Measurements from ENCODE around the gene FLRT1. TPM values are rescaled to one million over a fixed set of nuclear protein-coding genes. Genes with fewer than 3 reads are reported as not detected.

The FLRT1 gene
- total RNA-seq, 1 donor from 2014 or later, result not detected

DNA sequence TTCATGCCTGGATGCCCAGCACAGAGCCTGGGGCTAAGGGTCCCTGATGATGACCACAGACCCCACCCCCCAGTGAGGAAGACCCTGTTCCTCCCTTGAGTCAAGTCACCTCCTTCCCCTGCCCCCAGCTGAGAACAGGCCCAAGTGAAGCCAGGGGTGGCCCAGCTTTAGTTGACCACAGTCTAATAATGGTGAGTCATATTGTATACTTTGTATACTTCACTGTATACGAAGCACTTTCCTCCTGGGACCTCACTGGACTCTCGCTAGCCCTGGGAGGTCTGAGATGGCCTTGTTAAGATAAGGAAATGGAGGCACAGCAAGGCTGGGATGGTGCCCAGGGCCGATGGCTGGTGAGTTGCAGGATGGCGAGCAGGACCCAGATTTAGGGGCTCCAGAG lies 3.7 kb upstream of the FLRT1 start:
- no peak for DNase-seq (ENCODE audit: low read depth)
- TF ChIP-seq, protein P1, sequence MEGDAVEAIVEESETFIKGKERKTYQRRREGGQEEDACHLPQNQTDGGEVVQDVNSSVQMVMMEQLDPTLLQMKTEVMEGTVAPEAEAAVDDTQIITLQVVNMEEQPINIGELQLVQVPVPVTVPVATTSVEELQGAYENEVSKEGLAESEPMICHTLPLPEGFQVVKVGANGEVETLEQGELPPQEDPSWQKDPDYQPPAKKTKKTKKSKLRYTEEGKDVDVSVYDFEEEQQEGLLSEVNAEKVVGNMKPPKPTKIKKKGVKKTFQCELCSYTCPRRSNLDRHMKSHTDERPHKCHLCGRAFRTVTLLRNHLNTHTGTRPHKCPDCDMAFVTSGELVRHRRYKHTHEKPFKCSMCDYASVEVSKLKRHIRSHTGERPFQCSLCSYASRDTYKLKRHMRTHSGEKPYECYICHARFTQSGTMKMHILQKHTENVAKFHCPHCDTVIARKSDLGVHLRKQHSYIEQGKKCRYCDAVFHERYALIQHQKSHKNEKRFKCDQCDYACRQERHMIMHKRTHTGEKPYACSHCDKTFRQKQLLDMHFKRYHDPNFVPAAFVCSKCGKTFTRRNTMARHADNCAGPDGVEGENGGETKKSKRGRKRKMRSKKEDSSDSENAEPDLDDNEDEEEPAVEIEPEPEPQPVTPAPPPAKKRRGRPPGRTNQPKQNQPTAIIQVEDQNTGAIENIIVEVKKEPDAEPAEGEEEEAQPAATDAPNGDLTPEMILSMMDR (conservative IDR thresholded peaks at IDR 0.05; ENCODE audit: low read depth, low read length), result no peak
- no peak overlapping the region for H3K4me3 ChIP-seq (ENCODE audit: low read depth, low read length)

DNA sequence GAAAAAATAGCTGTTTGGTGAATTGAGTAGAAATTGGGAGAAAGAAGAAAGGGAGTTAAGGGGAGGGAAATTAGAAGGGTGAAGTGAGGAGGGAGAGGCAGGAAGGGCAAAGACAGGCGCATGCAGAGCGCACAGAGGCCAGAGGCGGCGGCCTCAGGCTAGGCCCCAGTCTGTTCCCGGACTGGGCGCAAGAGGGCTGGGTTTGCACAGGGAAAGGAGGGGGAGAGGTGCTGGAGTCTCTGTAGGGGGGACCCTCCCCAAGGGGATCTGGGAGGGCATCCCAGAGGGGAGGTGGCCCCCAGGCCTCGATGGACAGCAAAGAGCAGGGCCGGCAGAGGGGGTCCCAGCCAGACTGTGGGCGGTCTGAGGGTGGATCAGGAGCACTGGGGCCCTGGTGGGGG lies 1.3 kb upstream of the FLRT1 start:
- TF ChIP-seq, protein P1 (conservative IDR thresholded peaks at IDR 0.05; ENCODE audit: low read depth, low read length), result no peak
- no peak for DNase-seq (ENCODE audit: low read depth)
- no peak overlapping the region for H3K4me3 ChIP-seq (ENCODE audit: low read depth, low read length)

DNA sequence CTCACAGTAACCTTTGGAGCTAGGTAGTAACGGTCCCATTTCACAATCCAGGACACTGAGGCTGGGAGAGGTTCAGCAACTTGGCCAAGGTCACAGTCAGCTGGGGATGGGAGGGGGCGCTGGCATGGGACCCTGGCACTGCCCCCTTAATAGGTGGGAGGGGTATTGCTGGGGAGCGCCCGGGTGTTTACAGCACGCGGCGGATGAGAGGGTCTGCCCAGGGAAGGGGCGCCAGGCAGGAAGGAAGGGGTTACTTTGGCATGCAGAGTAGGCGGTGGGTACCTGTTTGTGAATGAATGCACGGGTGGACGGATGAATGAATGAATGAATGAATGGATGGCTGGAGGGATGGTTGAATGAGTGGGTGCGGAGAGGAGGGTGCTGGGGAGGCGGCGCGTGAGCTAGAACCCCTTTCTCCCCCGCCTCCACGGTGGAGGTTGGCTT lies 628 bp upstream of the FLRT1 start:
- no peak overlapping the region for H3K4me3 ChIP-seq (ENCODE audit: low read depth, low read length)
- TF ChIP-seq, protein P1 (conservative IDR thresholded peaks at IDR 0.05; ENCODE audit: low read depth, low read length), result no peak
- no peak for DNase-seq (ENCODE audit: low read depth)

DNA sequence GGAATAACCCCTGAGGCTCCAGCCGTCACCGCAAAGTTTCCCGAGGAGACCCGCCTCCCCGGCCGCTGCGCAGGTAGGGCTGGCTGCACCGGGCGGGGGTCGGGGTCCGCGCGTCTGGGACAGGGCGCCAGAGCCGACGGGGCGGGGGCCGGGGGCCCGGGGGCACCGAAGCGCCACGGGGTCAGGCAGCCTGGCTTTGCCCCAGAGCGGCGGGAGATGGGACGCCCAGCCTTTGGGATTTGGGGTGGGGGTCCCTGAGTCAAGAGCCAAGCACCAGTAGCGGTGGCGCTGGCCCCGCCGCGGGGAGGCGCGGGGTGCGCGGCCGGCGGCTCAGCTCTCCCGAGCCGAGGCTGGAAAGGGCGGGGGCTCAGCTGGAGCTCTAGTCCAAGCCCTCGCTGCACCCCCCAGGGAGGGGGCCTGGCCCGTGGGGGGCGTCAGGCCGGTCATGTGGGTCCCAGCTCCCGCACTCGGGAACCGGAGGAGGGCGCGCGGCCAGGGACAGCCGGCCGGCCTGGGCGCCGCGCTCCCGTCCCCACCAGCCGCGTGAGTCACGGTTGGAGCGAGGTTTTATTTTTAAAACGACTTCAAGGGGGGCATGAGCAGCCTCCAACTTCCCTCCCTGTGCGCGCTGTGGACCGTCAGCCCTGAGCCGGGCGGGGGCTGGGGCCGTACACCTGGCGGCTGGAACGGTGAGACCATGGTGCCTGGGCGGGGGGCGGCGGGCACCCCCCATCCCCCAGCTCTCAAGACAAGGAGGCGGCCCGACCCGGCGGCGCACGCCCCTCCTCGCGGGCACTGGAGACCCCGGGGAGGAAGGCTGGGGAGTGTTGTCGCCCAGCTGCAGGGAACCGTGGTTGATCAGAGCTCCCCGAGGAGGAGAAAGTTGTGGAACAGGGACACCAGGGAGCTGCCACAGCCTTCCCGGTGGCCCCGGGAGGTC lies 626 bp downstream of the FLRT1 start:
- peak overlapping the region; percentile 50 for H3K4me3 ChIP-seq (ENCODE audit: low read depth, low read length)
- DNase-seq (ENCODE audit: low read depth), result no peak
- TF ChIP-seq, protein P1 (conservative IDR thresholded peaks at IDR 0.05; ENCODE audit: low read depth, low read length), result no peak

DNA sequence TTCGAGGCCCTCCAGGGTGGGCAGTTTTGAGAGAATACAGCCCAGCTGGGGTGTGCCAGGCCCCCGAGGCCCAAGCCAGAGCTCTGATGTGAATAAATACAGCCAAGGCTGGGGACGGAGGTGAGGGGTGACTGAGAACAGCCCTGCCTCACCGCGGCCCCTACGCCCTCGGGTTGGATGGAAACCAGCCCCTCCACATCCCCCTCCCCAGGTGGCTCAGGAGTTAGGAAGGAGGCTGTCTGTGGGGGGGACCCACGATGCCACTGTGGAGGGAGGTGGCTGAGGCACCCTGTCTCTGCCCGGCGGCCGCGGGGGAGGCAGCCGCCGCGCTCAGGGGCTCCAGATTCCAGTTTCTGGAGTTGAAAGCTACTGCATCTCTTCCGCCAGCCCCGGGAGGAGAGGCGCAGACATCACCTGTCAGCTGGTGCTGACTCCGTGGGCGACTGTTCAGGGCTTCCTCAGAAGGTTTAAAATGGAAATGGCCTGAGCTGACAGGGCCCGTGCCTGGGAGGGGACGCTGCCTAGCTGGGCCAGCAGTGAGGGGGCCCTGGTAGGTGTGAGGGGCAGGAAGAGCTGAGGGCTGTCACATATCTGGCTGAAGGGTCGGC lies 1.4 kb downstream of the FLRT1 start:
- TF ChIP-seq, protein P1 (conservative IDR thresholded peaks at IDR 0.05; ENCODE audit: low read depth, low read length), result no peak

DNA sequence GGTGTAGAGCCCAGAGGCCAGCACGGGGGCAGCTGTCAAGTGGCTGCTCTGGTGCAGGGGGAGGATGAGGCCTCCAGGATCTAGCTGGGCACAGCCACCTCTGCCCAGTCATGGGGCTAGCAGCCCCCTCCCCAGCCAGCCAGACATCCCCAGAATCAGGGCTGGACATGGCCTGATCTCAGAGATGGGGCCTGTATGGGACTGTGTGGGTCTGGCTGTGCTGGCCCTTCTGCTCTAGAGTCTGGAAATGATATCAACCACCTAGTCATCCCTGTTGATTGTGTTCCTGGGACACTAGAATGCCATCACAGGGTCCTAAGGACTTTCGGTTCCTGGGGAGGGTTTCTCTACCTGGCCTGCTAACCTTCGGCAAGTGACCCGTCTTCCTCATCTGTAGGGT lies 2.8 kb downstream of the FLRT1 start:
- TF ChIP-seq, protein P1 (conservative IDR thresholded peaks at IDR 0.05; ENCODE audit: low read depth, low read length), result no peak
- no peak for DNase-seq (ENCODE audit: low read depth)
- H3K4me3 ChIP-seq (ENCODE audit: low read depth, low read length), result no peak overlapping the region

More for the DNA sequence above, 1.4 kb downstream of the FLRT1 start:
- H3K4me3 ChIP-seq (ENCODE audit: low read depth, low read length), result no peak overlapping the region
- DNase-seq (ENCODE audit: low read depth), result no peak

Measured in epithelial cell of proximal tubule (primary cell).